Activated T-cell treated with anti-CD3 and anti-CD28 coated beads, Interleukin-2, amount 50 U/mL, for 1 hour (primary cell): ENCODE measurements around the gene CCDC171.
"Not testable (repeated sequence)": the region's sequence is repeated elsewhere in the genome, so short reads cannot be mapped to it uniquely, and the experiment has no call there.

Experiments
- DNase-seq: peaks from one replicate; pipeline ENCODE4 v3.0.0-alpha.2; 2020

CCDC171 gene

GRCh38 chr9:15769547-15769946 is 216.7 kb downstream of the CCDC171 start:
- DNase-seq: no peak

GRCh38 chr9:15778861-15779260 is 226.0 kb downstream of the CCDC171 start:
- no peak for DNase-seq

GRCh38 chr9:15782106-15782505 is 229.3 kb downstream of the CCDC171 start:
- DNase-seq: no peak

GRCh38 chr9:15785584-15785983 is 232.7 kb downstream of the CCDC171 start:
- no peak for DNase-seq

GRCh38 chr9:15786616-15787015 is 233.8 kb downstream of the CCDC171 start:
- no peak for DNase-seq

- DNase-seq: not testable (repeated sequence)
These were observed 257.5 kb downstream of the CCDC171 start for GRCh38 chr9:15810219-15810899.

- DNase-seq: no peak
These were observed 260.2 kb downstream of the CCDC171 start for GRCh38 chr9:15813076-15813475.

- DNase-seq: no peak
These were observed 271.5 kb downstream of the CCDC171 start for GRCh38 chr9:15824310-15824709.

- no peak for DNase-seq
These were observed 278.5 kb downstream of the CCDC171 start for GRCh38 chr9:15831384-15831783.

- no peak for DNase-seq
These were observed 281.7 kb downstream of the CCDC171 start for GRCh38 chr9:15834541-15834940.

GRCh38 chr9:15837079-15837679 is 284.3 kb downstream of the CCDC171 start:
- no peak for DNase-seq

- DNase-seq: no peak
These were observed 289.2 kb downstream of the CCDC171 start for GRCh38 chr9:15842051-15842450.

- DNase-seq: no peak
These were observed 290.5 kb downstream of the CCDC171 start for GRCh38 chr9:15843316-15843715.

- no peak for DNase-seq
These were observed 291.1 kb downstream of the CCDC171 start for GRCh38 chr9:15843931-15844330.

- no peak for DNase-seq
These were observed 293.8 kb downstream of the CCDC171 start for GRCh38 chr9:15846611-15847010.

- DNase-seq: no peak
These were observed 297.0 kb downstream of the CCDC171 start for GRCh38 chr9:15849871-15850270.

GRCh38 chr9:15851766-15852165 is 298.9 kb downstream of the CCDC171 start:
- DNase-seq: no peak

GRCh38 chr9:15856591-15856990 is 303.7 kb downstream of the CCDC171 start:
- DNase-seq: no peak

GRCh38 chr9:15867334-15867733 is 314.5 kb downstream of the CCDC171 start:
- no peak for DNase-seq

- DNase-seq: no peak
These were observed 315.1 kb downstream of the CCDC171 start for GRCh38 chr9:15867988-15868387.

GRCh38 chr9:15873573-15874177 is 320.8 kb downstream of the CCDC171 start:
- DNase-seq: no peak

- no peak for DNase-seq
These were observed 329.5 kb downstream of the CCDC171 start for GRCh38 chr9:15882328-15882727.

- no peak for DNase-seq
These were observed 330.0 kb downstream of the CCDC171 start for GRCh38 chr9:15882883-15883282.

- no peak for DNase-seq
These were observed 332.6 kb downstream of the CCDC171 start for GRCh38 chr9:15885464-15885863.
